GM23248 (cell line): ENCODE results near the gene ZBED2.

Experiments used
- EZH2 ChIP-seq: fragments of 200-600 bp; sonication (generic); IDR thresholded peaks from 2 replicates; pipeline ENCODE4 v1.6.1; 2018; ENCODE audit warnings: antibody characterized with exemption, mild to moderate bottlenecking; ENCODE audit not compliant: insufficient read depth, poor library complexity, severe bottlenecking
- EZH2phosphoT487 ChIP-seq: fragments of 200-600 bp; sonication (generic); IDR thresholded peaks from 2 replicates; pipeline ENCODE4 v1.6.1; 2018; ENCODE audit warnings: antibody characterized with exemption, moderate library complexity, mild to moderate bottlenecking, low read depth; ENCODE audit not compliant: insufficient read depth

GRCh38 chr3:111571907-111572460 is 23.2 kb downstream of the ZBED2 start:
- TF ChIP-seq EZH2phosphoT487 (no peak), EZH2 (no peak)
